Islet precursor cell (in vitro differentiated cells): Measurements from ENCODE around the gene TIE1.

Experiments used
- DNase-seq: peaks from one replicate; pipeline ENCODE4 v3.0.0-alpha.2; 2018

Gene TIE1

GRCh38 chr1:43313771-43314170 is 13.0 kb downstream of the TIE1 start:
- no peak for DNase-seq

- no peak for DNase-seq
Observed at GRCh38 chr1:43314233-43314632, 13.5 kb downstream of the TIE1 start.

GRCh38 chr1:43315481-43315880 is 14.7 kb downstream of the TIE1 start:
- no peak for DNase-seq

- no peak for DNase-seq
Observed at GRCh38 chr1:43315963-43316737, 15.4 kb downstream of the TIE1 start.

- peak; percentile 46 for DNase-seq
Observed at GRCh38 chr1:43316738-43317520, 16.1 kb downstream of the TIE1 start.

GRCh38 chr1:43317817-43318471 is 17.2 kb downstream of the TIE1 start:
- DNase-seq = peak; percentile 51

- peak; percentile 49 for DNase-seq
Observed at GRCh38 chr1:43318831-43319230, 18.0 kb downstream of the TIE1 start.

- DNase-seq = peak; percentile 40
Observed at GRCh38 chr1:43319288-43319687, 18.5 kb downstream of the TIE1 start.

- no peak for DNase-seq
Observed at GRCh38 chr1:43319766-43320165, 19.0 kb downstream of the TIE1 start.

GRCh38 chr1:43321331-43321891 is 20.6 kb downstream of the TIE1 start:
- peak; percentile 61 for DNase-seq

- DNase-seq = no peak
Observed at GRCh38 chr1:43322506-43322905, 21.7 kb downstream of the TIE1 start.

GRCh38 chr1:43324810-43325209 is 24.0 kb downstream of the TIE1 start:
- no peak for DNase-seq

GRCh38 chr1:43325381-43325780 is 24.6 kb downstream of the TIE1 start:
- no peak for DNase-seq

- no peak for DNase-seq
Observed at GRCh38 chr1:43327549-43328292, 26.9 kb downstream of the TIE1 start.

- peak; percentile 95 for DNase-seq
Observed at GRCh38 chr1:43329995-43330751, 29.4 kb downstream of the TIE1 start.

GRCh38 chr1:43331688-43332087 is 30.9 kb downstream of the TIE1 start:
- DNase-seq = peak; percentile 51

- DNase-seq = no peak
Observed at GRCh38 chr1:43334453-43335205, 33.8 kb downstream of the TIE1 start.

- DNase-seq = no peak
Observed at GRCh38 chr1:43337588-43337987, 36.8 kb downstream of the TIE1 start, which contains the start of gene MPL. TSS of gene MPL (plus strand) at chr1:43337818. CDS start at chr1:43337849, 31 bp downstream.

- DNase-seq = no peak
Observed at GRCh38 chr1:43338001-43338400, 37.2 kb downstream of the TIE1 start.

- no peak for DNase-seq
Observed at GRCh38 chr1:43339584-43340232, 38.9 kb downstream of the TIE1 start.
